ENCODE results near the gene HACD2. TPM values are rescaled to one million over a fixed set of nuclear protein-coding genes. Genes with fewer than 3 reads are reported as not detected.

HACD2 gene
- total RNA-seq, 3 donors from 2014 or later (not counting 1 experiment from before 2014, with no cell fraction given) = 16.1 to 34.1 (median 24.6) TPM

DNA sequence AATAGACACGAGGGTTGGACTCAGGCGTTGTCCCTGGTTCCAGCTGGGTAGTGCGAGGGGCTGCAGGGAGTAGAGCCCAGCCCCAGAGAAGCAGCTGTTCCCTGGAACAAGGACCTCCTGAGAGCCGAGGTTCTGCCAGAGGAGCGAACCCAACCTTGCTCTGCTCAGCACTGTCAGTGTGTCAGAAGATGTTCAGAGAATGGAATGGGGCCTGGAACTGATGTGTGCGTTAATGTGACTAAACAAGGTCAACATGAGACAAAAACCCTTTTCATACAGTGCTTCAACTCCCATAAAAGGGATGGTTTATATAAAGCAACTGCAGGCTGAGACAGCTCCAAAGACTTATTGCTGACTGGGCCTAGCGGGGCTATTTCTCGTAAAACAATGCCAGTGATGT lies 35.5 kb upstream of the HACD2 start:
- ATAC-seq (no peak), DNase-seq (no peak)
- no peak overlapping the region for H3K4me3 ChIP-seq (ENCODE audit: low read length)
- WGBS (ENCODE audit: insufficient coverage) = 97% methylated on average over 7 of the region's 8 CpGs
- no peak overlapping the region for H3K27ac Mint-ChIP-seq
- H3K4me1 ChIP-seq (ENCODE audit: control insufficient read depth, insufficient read depth, low read length) = peaks cover 10% of the 10 kb centered on the region
- H3K27me3 Mint-ChIP-seq (ENCODE audit: low read depth in 2 of 2) = no peaks in the 10 kb centered on the region
- no peak overlapping the region for H3K27ac ChIP-seq (ENCODE audit: low read length)
- no peaks in the 10 kb centered on the region for H3K9me3 Mint-ChIP-seq
- H3K36me3 ChIP-seq (ENCODE audit: control insufficient read depth, insufficient read depth, low read length) = no peaks in the 10 kb centered on the region
- TF ChIP-seq, protein P1, sequence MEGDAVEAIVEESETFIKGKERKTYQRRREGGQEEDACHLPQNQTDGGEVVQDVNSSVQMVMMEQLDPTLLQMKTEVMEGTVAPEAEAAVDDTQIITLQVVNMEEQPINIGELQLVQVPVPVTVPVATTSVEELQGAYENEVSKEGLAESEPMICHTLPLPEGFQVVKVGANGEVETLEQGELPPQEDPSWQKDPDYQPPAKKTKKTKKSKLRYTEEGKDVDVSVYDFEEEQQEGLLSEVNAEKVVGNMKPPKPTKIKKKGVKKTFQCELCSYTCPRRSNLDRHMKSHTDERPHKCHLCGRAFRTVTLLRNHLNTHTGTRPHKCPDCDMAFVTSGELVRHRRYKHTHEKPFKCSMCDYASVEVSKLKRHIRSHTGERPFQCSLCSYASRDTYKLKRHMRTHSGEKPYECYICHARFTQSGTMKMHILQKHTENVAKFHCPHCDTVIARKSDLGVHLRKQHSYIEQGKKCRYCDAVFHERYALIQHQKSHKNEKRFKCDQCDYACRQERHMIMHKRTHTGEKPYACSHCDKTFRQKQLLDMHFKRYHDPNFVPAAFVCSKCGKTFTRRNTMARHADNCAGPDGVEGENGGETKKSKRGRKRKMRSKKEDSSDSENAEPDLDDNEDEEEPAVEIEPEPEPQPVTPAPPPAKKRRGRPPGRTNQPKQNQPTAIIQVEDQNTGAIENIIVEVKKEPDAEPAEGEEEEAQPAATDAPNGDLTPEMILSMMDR (IDR thresholded peaks at IDR 0.05) = no peak
- intact Hi-C loops (cut with micrococcal nuclease) = no loop called here
- no peaks in the 10 kb centered on the region for H3K9me3 ChIP-seq (ENCODE audit: control insufficient read depth, insufficient read depth, low read length)
- H3K36me3 Mint-ChIP-seq = no peaks in the 10 kb centered on the region
- no peaks in the 10 kb centered on the region for H3K4me1 Mint-ChIP-seq
- H3K4me3 Mint-ChIP-seq = no peak overlapping the region
- H3K27me3 ChIP-seq (ENCODE audit: control insufficient read depth, insufficient read depth, low read length) = no peaks in the 10 kb centered on the region

- H3K9me3 ChIP-seq (ENCODE audit: control insufficient read depth, insufficient read depth, low read length) = no peaks in the 10 kb centered on the region
Measured at GRCh38 chr3:123618768-123619484, 34.1 kb upstream of the HACD2 start.

DNA sequence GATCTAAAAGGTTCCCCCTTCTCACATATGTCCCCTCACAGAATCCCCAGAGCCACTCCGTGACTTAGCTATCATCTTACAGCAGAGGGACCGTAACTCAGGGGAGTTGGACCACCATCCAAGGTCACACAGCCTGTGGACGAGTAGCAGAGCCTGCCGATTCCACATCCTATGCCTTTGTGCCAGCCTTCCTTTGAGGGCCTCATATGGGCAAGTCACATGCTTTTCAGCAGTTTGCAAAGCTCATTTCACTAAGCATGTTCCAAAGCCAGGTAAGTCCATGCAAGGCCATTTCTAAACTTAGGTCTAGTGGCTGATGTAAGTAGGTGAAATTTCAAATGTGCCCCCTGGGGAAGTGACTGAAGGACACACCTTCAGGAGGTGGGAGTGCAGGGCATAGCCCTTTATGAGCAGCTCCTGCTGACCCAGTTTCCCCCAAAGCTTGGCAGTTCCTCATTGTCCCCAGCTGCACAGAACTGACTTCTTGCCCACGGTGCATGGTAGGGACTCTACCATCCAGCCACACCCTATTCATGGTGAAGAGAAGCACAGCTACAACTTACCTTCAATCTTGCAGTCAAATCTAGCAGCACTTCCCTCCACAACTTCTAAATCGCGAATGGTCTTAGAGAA lies 33.3 kb upstream of the HACD2 start:
- Mint-ChIP-seq H3K36me3 (no peaks in the 10 kb centered on the region), H3K9me3 (no peaks in the 10 kb centered on the region), H3K4me1 (no peaks in the 10 kb centered on the region), H3K27ac (no peak overlapping the region), H3K4me3 (no peak overlapping the region), H3K27me3 (ENCODE audit: low read depth in 2 of 2) (no peaks in the 10 kb centered on the region)
- TF ChIP-seq, protein P1 (IDR thresholded peaks at IDR 0.05) = no peak
- ATAC-seq = no peak
- peaks cover 10% of the 10 kb centered on the region for H3K4me1 ChIP-seq (ENCODE audit: control insufficient read depth, insufficient read depth, low read length)
- H3K27ac ChIP-seq (ENCODE audit: low read length) = no peak overlapping the region
- H3K4me3 ChIP-seq (ENCODE audit: low read length) = no peak overlapping the region
- intact Hi-C loops (cut with micrococcal nuclease) = no loop called here
- 42% methylated on average over 7 of the region's 7 CpGs for WGBS (ENCODE audit: insufficient coverage)
- H3K27me3 ChIP-seq (ENCODE audit: control insufficient read depth, insufficient read depth, low read length) = no peaks in the 10 kb centered on the region
- H3K36me3 ChIP-seq (ENCODE audit: control insufficient read depth, insufficient read depth, low read length) = no peaks in the 10 kb centered on the region
- DNase-seq = no peak
- H3K9me3 ChIP-seq (ENCODE audit: control insufficient read depth, insufficient read depth, low read length) = no peaks in the 10 kb centered on the region

More at GRCh38 chr3:123618768-123619484, 34.1 kb upstream of the HACD2 start:
- no peak overlapping the region for H3K27ac Mint-ChIP-seq
- no peaks in the 10 kb centered on the region for H3K27me3 ChIP-seq (ENCODE audit: control insufficient read depth, insufficient read depth, low read length)
- WGBS (ENCODE audit: insufficient coverage) = 51% methylated on average over 5 of the region's 5 CpGs
- no peak overlapping the region for H3K27ac ChIP-seq (ENCODE audit: low read length)
- H3K9me3 Mint-ChIP-seq = no peaks in the 10 kb centered on the region
- no peaks in the 10 kb centered on the region for H3K36me3 Mint-ChIP-seq
- H3K4me3 ChIP-seq (ENCODE audit: low read length) = no peak overlapping the region
- intact Hi-C loops (cut with micrococcal nuclease) = no loop called here
- no peak overlapping the region for H3K4me3 Mint-ChIP-seq
- H3K27me3 Mint-ChIP-seq (ENCODE audit: low read depth in 2 of 2) = no peaks in the 10 kb centered on the region
- no peaks in the 10 kb centered on the region for H3K4me1 Mint-ChIP-seq
- DNase-seq (peak in 1 of 2 donors; percentile 16), ATAC-seq (no peak)
- peaks cover 10% of the 10 kb centered on the region for H3K4me1 ChIP-seq (ENCODE audit: control insufficient read depth, insufficient read depth, low read length)
- H3K36me3 ChIP-seq (ENCODE audit: control insufficient read depth, insufficient read depth, low read length) = no peaks in the 10 kb centered on the region
- TF ChIP-seq, protein P1 (IDR thresholded peaks at IDR 0.05) = no peak

All from natural killer cell (primary cell).